Suprapubic skin (tissue), 3 donors: ENCODE measurements around the gene PTPRM.

Experiments used
- CTCF ChIP-seq, 2 donors: fragments of 200-600 bp in 1 of 2; fragments of 450-650 bp in 1 of 2; sonication (generic) in 1 of 2; IDR thresholded peaks; one replicate each; pipeline ENCODE4 v1.5.1; 2016 to 2019; ENCODE audit warnings: antibody characterized with exemption in 2 of 2, mild to moderate bottlenecking in 1 of 2, moderate library complexity in 1 of 2
- EP300 ChIP-seq: sonication (generic); formaldehyde crosslinking; IDR thresholded peaks from one replicate; pipeline ENCODE4 v1.6.1; 2017; ENCODE audit warnings: antibody characterized with exemption
- POLR2A ChIP-seq, 2 donors: fragments of 450-650 bp; IDR thresholded peaks; one replicate each; pipeline ENCODE4 v1.6.1; 2017; ENCODE audit warnings: antibody characterized with exemption in 2 of 2, mild to moderate bottlenecking in 2 of 2, moderate library complexity in 2 of 2

- TF ChIP-seq CTCF (IDR thresholded peaks at IDR 0.05) (no peak), POLR2A (IDR thresholded peaks at IDR 0.05) (no peak), EP300 (no peak)
Observed at GRCh38 chr18:7735196-7735595, 168.1 kb downstream of the PTPRM start.
